GM12878 (cell line): ENCODE results near the gene PNPLA3. TPM values are rescaled to one million over a fixed set of nuclear protein-coding genes. Genes with fewer than 3 reads are reported as not detected.

Source experiments
- ATAC-seq: fragments of 200-7000 bp; cut with Tn5 transposase; 3 replicates; pipeline ENCODE4 v1.9.1; 2020; ENCODE audit warnings: mild to moderate bottlenecking, moderate library complexity
- BruUV-seq: library from RNA; stranded (reverse); fragments of 400-500 nt; replicated peaks from 2 replicates; lab custom pipeline; 2021; lab: Mats Ljungman, UMichigan
- CTCF ChIA-PET: fragments of 300-600 bp; sonication (Branson Sonifier 250); formaldehyde crosslinking; extraction: SDS; loops from one replicate; lab custom pipeline; 2021; ENCODE audit warnings: inconsistent platforms; lab: Yijun Ruan, JAX
- POLR2A ChIA-PET: fragments of 350-600 bp; formaldehyde crosslinking; extraction: SDS; loops from one replicate; lab custom pipeline; 2021; ENCODE audit warnings: inconsistent platforms; lab: Charles Lee
- RAD21 ChIA-PET: fragments of 300-600 bp; sonication (Branson Sonifier 250); formaldehyde crosslinking; loops from one replicate; lab custom pipeline; 2023; ENCODE audit warnings: antibody characterized with exemption; ENCODE audit not compliant: unreplicated experiment; lab: Charles Lee
- SMC1A ChIA-PET: fragments of 300-600 bp; sonication (Branson Sonifier 250); formaldehyde crosslinking; loops from one replicate; lab custom pipeline; 2023; ENCODE audit not compliant: unreplicated experiment, uncharacterized antibody; lab: Charles Lee
- DNase-seq: peaks from one replicate; pipeline ENCODE4 v3.0.0-alpha.2; 2011; ENCODE audit warnings: low read depth, low spot score
- FAIRE-seq: peaks from 3 replicates; lab custom pipeline; 2011; peaks lifted over from hg19 to GRCh38; lab: Jason Lieb, UNC
- H2AFZ ChIP-seq: 2 replicates; pipeline ENCODE4 v1.6.0; 2011; ENCODE audit warnings: low read depth, low read length, control low read depth; ENCODE audit not compliant: control insufficient read depth
- H3K27ac ChIP-seq: 2 replicates; pipeline ENCODE4 v1.5.1; 2011; ENCODE audit warnings: control low read depth; ENCODE audit not compliant: control insufficient read depth, insufficient read depth
- H3K27me3 ChIP-seq, 2 experiments: replicated peaks in 1 of 2; 2 replicates each; pipeline versions ENCODE4 v1.6.0 to v1.6.1; 2011; ENCODE audit warnings: low read length in 1 of 2; ENCODE audit not compliant: control insufficient read depth in 2 of 2, insufficient read depth in 2 of 2
- H3K36me3 ChIP-seq, 2 experiments: 2 replicates each; pipeline ENCODE4 v1.5.1; 2011; ENCODE audit warnings: low read length in 1 of 2; ENCODE audit not compliant: control insufficient read depth in 2 of 2, insufficient read depth in 2 of 2
- H3K4me1 ChIP-seq: 2 replicates; pipeline ENCODE4 v1.6.1; 2011; ENCODE audit warnings: mild to moderate bottlenecking, low read length, moderate library complexity, mixed read lengths; ENCODE audit not compliant: control insufficient read depth, insufficient read depth
- H3K4me2 ChIP-seq: 2 replicates; pipeline ENCODE4 v1.6.0; 2011; ENCODE audit warnings: control low read depth; ENCODE audit not compliant: control insufficient read depth, insufficient read depth
- H3K4me3 ChIP-seq: fragments of 200-600 bp; sonication (generic); 2 replicates; pipeline ENCODE4 v1.5.1; 2016
- H3K79me2 ChIP-seq: 2 replicates; pipeline ENCODE4 v1.6.0; 2011; ENCODE audit warnings: low read length; ENCODE audit not compliant: control insufficient read depth, insufficient read depth
- H3K9ac ChIP-seq: 2 replicates; pipeline ENCODE4 v1.8.0; 2011; ENCODE audit warnings: low read length, control low read depth, mixed read lengths; ENCODE audit not compliant: control insufficient read depth, insufficient read depth
- H3K9me3 ChIP-seq: replicated peaks from 3 replicates; pipeline ENCODE4 v1.5.1; 2011; ENCODE audit warnings: mild to moderate bottlenecking, low read length; ENCODE audit not compliant: control insufficient read depth, insufficient read depth
- H4K20me1 ChIP-seq: 2 replicates; pipeline ENCODE4 v1.6.0; 2011; ENCODE audit not compliant: control insufficient read depth, insufficient read depth
- ATF7 ChIP-seq: fragments of 450-650 bp; IDR thresholded peaks from 2 replicates; pipeline ENCODE4 v1.6.1; 2016; ENCODE audit warnings: low read depth, mild to moderate bottlenecking
- EZH2 ChIP-seq: IDR thresholded peaks from 2 replicates; pipeline ENCODE4 v1.6.1; 2012; ENCODE audit warnings: low read depth, mild to moderate bottlenecking, control low read depth, inconsistent platforms, low read length, borderline replicate concordance; ENCODE audit not compliant: control insufficient read depth
- MEF2B ChIP-seq: fragments of 450-650 bp; IDR thresholded peaks from 2 replicates; pipeline ENCODE4 v1.6.1; 2018; ENCODE audit warnings: mild to moderate bottlenecking, moderate library complexity; ENCODE audit not compliant: partially characterized antibody, poor library complexity, severe bottlenecking
- RBBP5 ChIP-seq: fragments of 200-600 bp; sonication (generic); conservative IDR thresholded peaks from 2 replicates; pipeline ENCODE4 v1.6.1; 2016
- SMC3 ChIP-seq: IDR thresholded peaks from 2 replicates; pipeline ENCODE4 v1.6.1; 2011; ENCODE audit warnings: low read length, improper control_type of control experiment, borderline replicate concordance
- WGBS: methylation state at CpG from one replicate; pipeline ENCODE4 v1.1.6; 2016; ENCODE audit warnings: low lambda C conversion rate; ENCODE audit not compliant: insufficient replicate concordance, insufficient coverage; ENCODE audit errors: missing lambda C conversion rate; 5-methylcytosine and 5-hydroxymethylcytosine counted together
- in situ Hi-C: fragments of 300-500 bp; cut with MboI; formaldehyde crosslinking; loops from 9 replicates; pipeline ENCODE4 v1.14.3; 2018; ENCODE audit warnings: mixed read lengths
- intact Hi-C: fragments of 100-400 bp; cut with micrococcal nuclease; formaldehyde crosslinking; loops from one replicate; pipeline ENCODE4 v1.14.2; 2022; ENCODE audit not compliant: unreplicated experiment
- polyA plus RNA-seq, 11 experiments: library from polyadenylated mRNA; depleted of rRNA in 4 of 11; unstranded in 6 of 11; stranded (reverse) in 5 of 11; fragments of >200 nt; fragmentation: Nextera tagmentation in 4 of 11; fragmentation: Illumina TruSeq in 1 of 11; extraction: Ambion mirVana in 4 of 11; extraction: Trizol in 1 of 11; gene quantifications; 1 replicate in 1 of 11; 2 replicates in 10 of 11; pipeline versions ENCODE4 v1.2.1 to v1.2.3, GENCODE V29; 2011 to 2016; ENCODE audit warnings: inconsistent platforms in 2 of 11, missing spikeins in 2 of 11, low read depth in 1 of 11
- total RNA-seq, 4 experiments: library from RNA; depleted of rRNA in 3 of 4; stranded (reverse); fragments of >200 nt in 3 of 4; fragmentation: Illumina TruSeq in 1 of 4; extraction: Trizol in 1 of 4; gene quantifications; 2 replicates each; pipeline versions ENCODE4 v1.2.1 to v1.2.3, GENCODE V29; 2013 to 2021
- TF ChIP-seq, protein P1 (sequence below): fragments of 450-650 bp; IDR thresholded peaks from 2 replicates; pipeline ENCODE4 v1.6.1; 2018; ENCODE audit warnings: mild to moderate bottlenecking, low read depth, moderate library complexity; ENCODE audit not compliant: partially characterized antibody

Gene PNPLA3
- total and polyA plus RNA-seq, 10 of the 15 experiments (the other 5 are each of a cell fraction or from before 2014, with no cell fraction given) = 0.05 to 0.08 TPM; not detected in 8

DNA sequence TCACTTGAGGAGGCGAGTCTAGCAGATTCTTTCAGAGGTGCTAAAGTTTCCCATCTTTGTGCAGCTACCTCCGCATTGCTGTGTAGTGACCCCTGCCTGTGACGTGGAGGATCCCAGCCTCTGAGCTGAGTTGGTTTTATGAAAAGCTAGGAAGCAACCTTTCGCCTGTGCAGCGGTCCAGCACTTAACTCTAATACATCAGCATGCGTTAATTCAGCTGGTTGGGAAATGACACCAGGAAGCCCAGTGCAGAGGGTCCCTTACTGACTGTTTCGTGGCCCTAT lies 22.7 kb downstream of the PNPLA3 start:
- Histone ChIP-seq H3K27me3 (no peaks in the 10 kb centered on the region; a peak in 1 of 4 replicates), H3K4me1 (no peaks in the 10 kb centered on the region), H3K4me3 (no peak overlapping the region), H3K27ac (no peak overlapping the region), H3K4me2 (no peak overlapping the region), H3K9ac (no peak overlapping the region), H2AFZ (no peak overlapping the region), H3K79me2 (no peaks in the 10 kb centered on the region), H4K20me1 (no peaks in the 10 kb centered on the region), H3K36me3 (no peaks in the 10 kb centered on the region), H3K9me3 (no peaks in the 10 kb centered on the region)
- no peak for ATAC-seq
- in situ Hi-C loops (no loop called here), intact Hi-C loops (no loop called here)
- FAIRE-seq = no peak
- TF ChIP-seq MEF2B = no peak
- TF ChIP-seq, protein P1, sequence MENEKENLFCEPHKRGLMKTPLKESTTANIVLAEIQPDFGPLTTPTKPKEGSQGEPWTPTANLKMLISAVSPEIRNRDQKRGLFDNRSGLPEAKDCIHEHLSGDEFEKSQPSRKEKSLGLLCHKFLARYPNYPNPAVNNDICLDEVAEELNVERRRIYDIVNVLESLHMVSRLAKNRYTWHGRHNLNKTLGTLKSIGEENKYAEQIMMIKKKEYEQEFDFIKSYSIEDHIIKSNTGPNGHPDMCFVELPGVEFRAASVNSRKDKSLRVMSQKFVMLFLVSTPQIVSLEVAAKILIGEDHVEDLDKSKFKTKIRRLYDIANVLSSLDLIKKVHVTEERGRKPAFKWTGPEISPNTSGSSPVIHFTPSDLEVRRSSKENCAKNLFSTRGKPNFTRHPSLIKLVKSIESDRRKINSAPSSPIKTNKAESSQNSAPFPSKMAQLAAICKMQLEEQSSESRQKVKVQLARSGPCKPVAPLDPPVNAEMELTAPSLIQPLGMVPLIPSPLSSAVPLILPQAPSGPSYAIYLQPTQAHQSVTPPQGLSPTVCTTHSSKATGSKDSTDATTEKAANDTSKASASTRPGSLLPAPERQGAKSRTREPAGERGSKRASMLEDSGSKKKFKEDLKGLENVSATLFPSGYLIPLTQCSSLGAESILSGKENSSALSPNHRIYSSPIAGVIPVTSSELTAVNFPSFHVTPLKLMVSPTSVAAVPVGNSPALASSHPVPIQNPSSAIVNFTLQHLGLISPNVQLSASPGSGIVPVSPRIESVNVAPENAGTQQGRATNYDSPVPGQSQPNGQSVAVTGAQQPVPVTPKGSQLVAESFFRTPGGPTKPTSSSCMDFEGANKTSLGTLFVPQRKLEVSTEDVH = no peak
- TF ChIP-seq EZH2 = no peak
- no peak for TF ChIP-seq ATF7
- TF ChIP-seq SMC3 = no peak
- no peak for TF ChIP-seq RBBP5
- BruUV-seq = no TSS peak
- SMC1A ChIA-PET = interaction anchor here (1.0 kb wide), 1 partner anchor 63 kb away, joined by 5 read pairs; no protein-coding TSS in a partner anchor
- CTCF ChIA-PET = interaction anchor here (0.6 to 4.2 kb wide), 10 partner anchors 9 to 235 kb away, joined by 3 to 37 read pairs (median 4); partner anchors contain the start of gene SAMM50
- RAD21 ChIA-PET = interaction anchor here (1.0 to 1.5 kb wide), 2 partner anchors 63 to 67 kb away, joined by 3 to 14 read pairs; no protein-coding TSS in a partner anchor
- POLR2A ChIA-PET = interaction anchor here (1.4 kb wide), 1 partner anchor 9 kb away, joined by 4 read pairs; the partner anchor contains the start of gene SAMM50
- 60% methylated on average over 7 of the region's 7 CpGs for WGBS
- DNase-seq = no peak
